Glomerular endothelial cell (primary cell): Measurements from ENCODE around the gene MCTP2. TPM values are rescaled to one million over a fixed set of nuclear protein-coding genes. Genes with fewer than 3 reads are reported as not detected.

Experiments
- DNase-seq: peaks from one replicate; pipeline ENCODE4 v3.0.0-alpha.2; 2011; ENCODE audit warnings: low read depth, low spot score; ENCODE audit errors: extremely low read depth
- total RNA-seq: library from RNA; depleted of rRNA; stranded (reverse); fragments of >200 nt; gene quantifications from 2 replicates; pipeline ENCODE4 v1.2.3, GENCODE V29; 2015

The MCTP2 gene
- total RNA-seq, 1 donor from 2014 or later, result 1.2 TPM

DNA sequence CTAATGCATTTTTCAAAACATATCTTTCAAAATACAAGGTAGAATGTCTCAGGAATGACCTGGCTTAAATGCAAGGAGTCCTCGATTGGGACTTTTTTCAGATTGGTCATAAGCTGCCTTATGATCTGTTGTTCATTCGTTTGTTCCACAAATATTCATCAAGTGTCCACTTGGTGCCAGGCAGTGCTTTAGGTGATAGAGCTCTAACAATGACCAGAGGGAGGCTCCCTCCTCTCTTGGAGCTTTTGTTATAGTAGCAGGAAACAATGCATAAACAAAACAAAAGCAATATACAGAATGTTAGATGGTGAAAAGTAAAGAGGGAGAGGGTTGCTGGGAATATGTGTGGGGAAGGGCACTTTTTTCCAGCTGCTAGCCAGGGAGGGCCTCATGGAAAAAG lies 156.1 kb downstream of the MCTP2 start:
- no peak for DNase-seq

DNA sequence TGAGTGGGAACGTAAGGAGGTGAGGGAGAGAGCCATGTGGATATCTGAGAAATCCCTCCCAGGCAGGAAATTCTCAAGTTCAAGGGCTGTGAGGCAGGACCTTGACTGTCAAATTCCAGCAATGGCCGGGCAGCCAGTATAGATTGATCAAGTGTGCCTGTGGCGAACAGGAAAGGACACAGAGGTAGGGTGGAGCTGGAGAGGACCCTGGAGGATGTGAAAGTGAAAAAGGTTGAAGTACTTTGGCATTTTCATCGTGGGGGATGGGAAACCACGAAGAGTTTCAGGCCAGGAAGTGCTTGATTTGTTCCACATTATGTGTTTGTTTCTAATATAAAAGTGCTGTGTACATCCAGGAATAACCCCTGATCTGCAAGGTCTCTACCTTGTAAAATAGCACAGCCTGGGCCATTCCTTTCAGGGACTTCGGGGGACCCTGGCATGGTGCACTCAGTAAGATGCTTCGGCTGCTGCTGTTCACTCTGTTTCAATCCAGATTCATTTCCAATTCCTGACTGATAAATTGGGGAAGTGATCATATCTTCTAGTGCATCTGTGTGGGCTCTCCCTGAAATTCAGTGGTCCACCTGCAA lies 156.6 kb downstream of the MCTP2 start:
- no peak for DNase-seq

- no peak for DNase-seq
Measured at GRCh38 chr15:94395640-94396039, 164.3 kb downstream of the MCTP2 start.

DNA sequence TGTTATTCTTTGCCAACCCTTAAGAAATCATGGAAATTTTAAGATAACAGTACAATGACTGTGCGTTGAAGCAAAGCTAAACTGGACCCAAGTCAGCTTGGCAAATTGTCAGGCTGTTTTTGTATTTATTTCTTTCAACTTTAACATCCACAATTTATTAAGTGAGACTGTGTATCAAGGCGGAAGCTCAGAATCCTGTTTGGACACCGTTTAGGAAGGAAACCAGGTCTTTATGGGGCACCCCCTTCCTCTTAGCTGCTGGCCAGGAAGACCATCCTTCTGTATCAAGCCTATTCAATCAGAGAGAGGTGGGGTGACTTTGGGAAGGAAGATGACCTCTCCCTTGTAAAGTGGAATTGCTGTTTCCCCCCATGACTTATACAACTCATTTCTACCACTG lies 166.0 kb downstream of the MCTP2 start:
- no peak for DNase-seq

DNA sequence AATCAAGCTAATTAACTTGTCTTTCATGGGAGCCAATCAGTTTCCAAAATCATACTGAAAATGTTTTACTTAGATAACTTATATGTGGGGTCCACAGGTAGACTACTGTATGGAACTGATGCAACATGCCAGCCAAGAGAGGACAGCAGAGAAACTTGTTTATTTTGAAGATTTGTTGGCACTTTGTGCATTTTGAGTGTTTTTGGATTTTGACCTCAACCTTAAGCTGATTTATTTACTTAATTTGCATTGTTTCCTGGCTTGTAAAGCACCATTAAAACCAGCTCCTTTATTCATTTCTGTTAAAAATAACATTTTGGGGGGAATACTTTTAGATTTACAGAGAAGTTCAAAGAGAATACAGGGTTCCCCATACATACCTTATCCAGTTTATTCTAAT lies 166.6 kb downstream of the MCTP2 start:
- DNase-seq, result no peak

DNA sequence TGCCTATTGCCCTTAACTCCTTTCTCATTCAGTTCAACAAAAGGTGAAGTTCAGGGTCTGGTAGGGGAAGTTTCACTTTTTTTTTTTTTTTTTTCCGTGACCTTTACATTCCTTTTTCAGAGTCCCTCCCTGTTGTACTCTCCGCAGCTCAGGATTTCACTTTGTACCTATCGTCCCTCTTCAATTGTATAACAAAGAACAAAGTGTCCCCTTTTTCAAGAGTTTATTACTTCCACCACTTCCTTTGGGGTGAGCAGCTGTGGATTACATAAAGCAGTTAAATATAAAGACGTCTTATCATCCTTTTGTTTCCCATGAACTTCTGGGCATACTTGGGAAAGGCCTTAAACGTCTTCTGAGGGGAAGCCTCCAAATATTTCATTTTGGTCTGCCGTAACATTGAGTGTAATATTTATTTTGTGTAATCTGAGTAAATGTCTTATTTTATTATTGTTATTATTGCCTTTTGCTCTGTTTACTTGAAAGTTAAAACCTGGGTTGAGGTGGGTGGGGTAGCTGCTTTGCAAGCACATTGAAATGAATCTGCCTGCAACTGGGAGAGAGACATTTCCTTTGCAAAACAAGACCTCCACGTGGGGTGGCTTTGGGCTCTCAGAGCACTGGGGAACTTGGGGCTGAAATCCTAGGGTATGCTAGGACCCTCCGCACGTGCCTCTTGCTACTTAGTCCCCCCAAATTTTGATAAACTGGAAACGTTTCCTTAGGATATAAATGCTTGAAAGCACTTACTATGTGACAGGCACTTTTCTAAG lies 169.4 kb downstream of the MCTP2 start:
- no peak for DNase-seq

- no peak for DNase-seq
Measured at GRCh38 chr15:94403331-94403730, 172.0 kb downstream of the MCTP2 start.

DNA sequence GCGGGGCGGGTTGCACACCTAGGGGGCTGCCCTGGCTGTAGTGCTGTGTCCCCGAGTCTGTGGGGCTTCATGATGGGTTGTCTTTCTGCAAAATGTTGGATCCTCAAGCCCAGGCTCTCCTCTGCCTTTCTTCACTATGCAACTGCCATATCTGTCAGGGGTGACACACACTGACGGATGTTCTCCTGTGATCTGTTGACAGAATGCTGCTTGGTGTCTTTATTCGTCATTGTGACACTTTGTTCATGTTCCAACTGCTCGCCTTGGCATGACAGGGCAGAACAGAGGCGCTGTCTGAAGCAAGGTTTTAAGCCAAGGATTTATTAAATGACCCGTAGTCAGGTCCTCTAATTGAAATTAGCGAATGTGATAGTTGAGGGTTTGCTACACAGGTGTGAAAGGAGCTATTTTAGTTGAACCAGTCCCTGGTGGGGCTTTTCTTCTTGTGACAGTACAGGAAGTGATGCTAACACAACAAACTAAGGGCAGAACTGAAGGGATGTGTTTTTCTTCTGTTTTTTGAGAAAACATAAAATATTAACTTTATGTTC lies 173.4 kb downstream of the MCTP2 start:
- no peak for DNase-seq

DNA sequence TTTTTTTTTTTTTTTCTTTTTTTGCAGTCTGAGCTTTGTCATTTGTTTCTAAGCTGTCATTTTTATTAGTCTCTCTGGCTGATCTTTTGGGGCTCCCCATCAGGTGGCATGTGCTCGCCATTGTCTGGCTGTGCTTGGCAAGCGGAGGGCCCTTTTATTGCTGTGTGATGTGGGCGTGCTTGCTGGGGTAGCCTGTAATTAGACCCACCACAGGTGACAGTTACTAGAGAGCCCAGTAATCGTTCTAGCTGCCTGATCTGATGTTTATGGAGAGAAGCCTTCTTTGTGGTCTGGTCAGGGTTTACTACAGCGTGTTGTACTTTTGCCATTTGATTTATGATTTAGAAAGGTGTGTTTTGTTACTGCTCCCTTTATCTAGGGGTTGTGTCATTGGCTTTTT lies 179.9 kb downstream of the MCTP2 start:
- DNase-seq, result no peak

DNA sequence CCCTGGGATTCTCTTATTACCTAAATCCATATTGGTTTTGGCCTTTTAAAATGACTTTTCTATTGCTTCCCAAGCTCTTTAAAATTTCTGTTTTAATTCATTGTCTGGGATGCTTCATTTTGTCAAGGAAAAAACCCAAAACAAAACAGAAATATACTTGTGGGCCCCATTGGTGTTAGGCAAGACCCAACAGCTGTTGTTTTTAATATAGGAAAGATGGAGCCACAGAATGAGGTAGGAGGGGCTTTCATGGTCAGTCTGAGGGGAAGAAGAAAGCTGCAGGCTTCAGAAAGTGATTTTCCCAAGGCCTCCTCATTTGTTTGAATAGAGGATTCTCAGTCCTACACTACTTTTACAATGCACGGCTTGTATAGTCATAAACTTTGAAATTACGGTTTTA lies 180.5 kb downstream of the MCTP2 start:
- no peak for DNase-seq

DNA sequence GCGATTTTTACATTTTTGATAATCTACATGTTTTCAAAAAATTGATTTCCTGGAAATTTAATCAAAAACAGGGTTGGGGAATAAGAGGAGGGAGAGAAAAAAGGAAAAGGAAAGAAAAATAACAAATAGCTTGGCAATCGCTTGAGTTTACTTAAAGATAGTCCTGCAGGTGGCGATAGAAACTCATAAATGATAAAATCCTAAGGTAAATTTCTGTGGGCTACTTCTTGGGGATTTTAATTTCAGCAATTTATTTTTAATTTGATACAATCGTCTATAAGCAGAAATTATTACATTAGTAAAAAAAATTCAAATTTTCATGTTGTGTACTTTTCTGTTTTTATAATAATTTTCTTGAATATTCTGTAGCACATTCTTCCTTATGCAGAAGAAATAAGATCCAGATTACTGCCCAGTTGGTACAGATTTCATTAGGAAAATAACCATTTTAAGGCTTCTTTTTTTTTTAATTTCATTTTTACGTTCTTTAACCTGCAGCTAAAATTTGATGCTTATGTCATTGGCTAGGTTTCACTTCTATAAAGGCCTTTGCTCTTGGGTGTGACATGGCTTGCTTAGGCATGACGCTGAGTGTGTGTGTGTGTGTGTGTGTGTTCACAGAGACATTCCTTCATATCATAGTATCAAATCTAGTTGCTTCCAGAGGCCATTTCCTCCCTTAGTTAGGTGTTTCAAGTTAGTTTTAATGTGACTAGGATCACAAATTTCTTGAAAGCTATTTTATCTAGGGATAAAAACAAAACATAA lies 181.8 kb downstream of the MCTP2 start:
- DNase-seq, result no peak

DNA sequence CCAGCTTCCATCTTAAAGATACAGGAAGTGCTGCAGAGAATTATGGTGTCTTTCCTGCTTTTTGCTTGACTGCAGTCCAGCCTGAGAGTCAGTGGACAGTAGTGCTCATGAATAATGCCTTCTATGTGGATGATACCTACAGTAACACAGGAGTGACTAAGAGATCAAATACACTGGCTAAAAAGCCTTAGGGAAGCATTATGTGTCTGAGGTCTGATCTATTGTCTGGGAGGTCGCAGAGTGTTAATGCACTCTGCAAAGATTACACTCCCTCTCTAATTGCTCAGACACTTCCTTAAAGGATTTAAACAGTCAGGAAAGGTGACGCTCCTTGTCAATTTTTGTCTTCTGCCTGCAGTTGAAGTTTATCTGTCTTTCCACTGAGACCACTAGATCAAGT lies 183.6 kb downstream of the MCTP2 start:
- DNase-seq, result no peak

GRCh38 chr15:94416267-94416666 lies 184.9 kb downstream of the MCTP2 start:
- DNase-seq, result no peak

- no peak for DNase-seq
Measured at GRCh38 chr15:94416820-94417219, 185.5 kb downstream of the MCTP2 start.

- no peak for DNase-seq
Measured at GRCh38 chr15:94417501-94418293, 186.3 kb downstream of the MCTP2 start.

DNA sequence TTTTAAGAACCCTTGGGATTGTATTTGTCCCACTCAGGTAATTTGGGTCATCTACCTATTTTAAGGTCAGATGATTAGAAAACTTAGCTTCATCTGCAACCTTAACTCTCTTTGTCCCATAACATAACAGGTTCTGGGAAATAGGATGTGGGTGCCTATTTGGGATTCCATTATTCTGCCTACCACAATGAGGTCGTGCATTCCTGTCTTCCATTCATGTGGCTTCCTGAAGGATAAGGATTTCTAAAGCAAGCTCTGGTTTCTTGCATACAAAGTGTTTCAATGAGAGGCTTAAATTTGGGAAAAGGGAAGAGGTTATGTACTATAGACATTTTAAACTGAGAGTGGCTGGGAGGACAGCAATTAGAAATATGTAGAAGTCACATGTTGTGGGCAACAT lies 190.3 kb downstream of the MCTP2 start:
- no peak for DNase-seq

DNA sequence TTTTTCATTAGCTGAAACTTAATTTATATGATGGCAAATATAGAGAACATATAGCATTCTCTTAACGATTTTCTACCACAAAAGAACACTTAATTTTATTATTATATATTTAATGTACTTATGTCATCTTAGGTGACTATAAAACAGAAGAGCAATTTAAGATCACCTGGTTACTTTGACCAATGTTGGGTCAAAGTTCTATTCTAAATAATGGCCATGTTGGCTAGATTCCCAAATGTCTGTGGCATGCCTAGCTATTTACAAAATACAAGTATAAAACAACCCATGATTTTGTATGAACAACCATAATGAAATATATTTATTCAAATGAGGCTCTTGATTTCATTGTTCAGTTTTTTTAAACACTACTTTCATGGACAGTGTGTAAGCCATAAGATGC lies 200.9 kb downstream of the MCTP2 start:
- DNase-seq, result no peak

DNA sequence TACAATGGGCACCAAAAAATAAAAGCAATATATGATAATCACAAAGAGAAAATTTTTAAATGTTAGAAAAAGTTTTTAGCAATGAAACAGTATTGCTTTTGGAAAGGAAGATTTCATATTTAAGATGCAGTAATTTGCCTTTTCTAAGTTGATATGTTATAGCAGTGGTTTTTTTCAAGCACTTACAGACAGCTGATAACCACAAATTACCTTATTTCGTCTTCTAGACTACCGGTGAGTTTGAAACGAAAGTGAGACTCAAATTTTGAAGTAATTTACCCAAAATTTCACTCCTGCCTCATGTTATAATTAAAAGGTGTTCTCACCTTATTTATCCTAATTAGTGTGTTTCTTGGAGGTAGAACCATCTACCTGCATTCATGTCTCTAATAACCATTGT lies 207.8 kb downstream of the MCTP2 start:
- no peak for DNase-seq

GRCh38 chr15:94441760-94442159 lies 210.4 kb downstream of the MCTP2 start:
- no peak for DNase-seq

GRCh38 chr15:94442480-94442879 lies 211.1 kb downstream of the MCTP2 start:
- DNase-seq, result no peak

GRCh38 chr15:94443186-94443585 lies 211.8 kb downstream of the MCTP2 start:
- no peak for DNase-seq
